Neural cell (in vitro differentiated cells): ENCODE results near the gene RNU6-1.

ENCODE experiments used
- CTCF ChIP-seq: fragments of 450-650 bp; IDR thresholded peaks from 2 replicates; pipeline ENCODE4 v1.5.1; 2014; ENCODE audit warnings: antibody characterized with exemption, mild to moderate bottlenecking, moderate library complexity; ENCODE audit not compliant: poor library complexity, severe bottlenecking
- MXI1 ChIP-seq: fragments of 450-650 bp; conservative IDR thresholded peaks from 2 replicates; pipeline ENCODE4 v1.6.1; 2014; ENCODE audit warnings: antibody characterized with exemption, mild to moderate bottlenecking; ENCODE audit not compliant: poor library complexity, severe bottlenecking
- POLR2AphosphoS5 ChIP-seq: IDR thresholded peaks from 2 replicates; pipeline ENCODE4 v1.6.1; 2012

GRCh38 chr15:67801926-67802914 is 37.6 kb downstream of the RNU6-1 start:
- TF ChIP-seq CTCF (no peak), POLR2AphosphoS5 (no peak), MXI1 (no peak)
